Measurements from ENCODE around the gene C7orf57. TPM values are rescaled to one million over a fixed set of nuclear protein-coding genes. Genes with fewer than 3 reads are reported as not detected.

Gene C7orf57
- total and polyA plus RNA-seq, 7 donors, result not detected

- intact Hi-C loops (cut with DNase I), result no loop called here
These were observed 69.7 kb downstream of the C7orf57 start for GRCh38 chr7:48105045-48105444.

GRCh38 chr7:48106906-48107659 is 71.7 kb downstream of the C7orf57 start:
- no peaks in the 10 kb centered on the region for H3K9me3 ChIP-seq
- no peak overlapping the region for H3K4me3 ChIP-seq
- TF ChIP-seq POLR2A (IDR thresholded peaks at IDR 0.05) (no peak), POLR2AphosphoS5 (IDR thresholded peaks at IDR 0.05) (no peak), EP300 (IDR thresholded peaks at IDR 0.05) (no peak)
- TF ChIP-seq, protein P1, sequence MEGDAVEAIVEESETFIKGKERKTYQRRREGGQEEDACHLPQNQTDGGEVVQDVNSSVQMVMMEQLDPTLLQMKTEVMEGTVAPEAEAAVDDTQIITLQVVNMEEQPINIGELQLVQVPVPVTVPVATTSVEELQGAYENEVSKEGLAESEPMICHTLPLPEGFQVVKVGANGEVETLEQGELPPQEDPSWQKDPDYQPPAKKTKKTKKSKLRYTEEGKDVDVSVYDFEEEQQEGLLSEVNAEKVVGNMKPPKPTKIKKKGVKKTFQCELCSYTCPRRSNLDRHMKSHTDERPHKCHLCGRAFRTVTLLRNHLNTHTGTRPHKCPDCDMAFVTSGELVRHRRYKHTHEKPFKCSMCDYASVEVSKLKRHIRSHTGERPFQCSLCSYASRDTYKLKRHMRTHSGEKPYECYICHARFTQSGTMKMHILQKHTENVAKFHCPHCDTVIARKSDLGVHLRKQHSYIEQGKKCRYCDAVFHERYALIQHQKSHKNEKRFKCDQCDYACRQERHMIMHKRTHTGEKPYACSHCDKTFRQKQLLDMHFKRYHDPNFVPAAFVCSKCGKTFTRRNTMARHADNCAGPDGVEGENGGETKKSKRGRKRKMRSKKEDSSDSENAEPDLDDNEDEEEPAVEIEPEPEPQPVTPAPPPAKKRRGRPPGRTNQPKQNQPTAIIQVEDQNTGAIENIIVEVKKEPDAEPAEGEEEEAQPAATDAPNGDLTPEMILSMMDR (IDR thresholded peaks at IDR 0.05), result no peak
- H3K4me1 ChIP-seq, result no peaks in the 10 kb centered on the region
- no peak for DNase-seq
- H3K27me3 ChIP-seq, result no peaks in the 10 kb centered on the region
- H3K27ac ChIP-seq, result no peak overlapping the region
- intact Hi-C loops (cut with DNase I), result no loop called here
- 96 to 97% methylated on average over 29 of the region's 29 CpGs for WGBS, 2 donors
- H3K36me3 ChIP-seq, result peaks cover 0 to 55% (median 12%) of the 10 kb centered on the region in 4 donors

More at GRCh38 chr7:48105045-48105444, 69.7 kb downstream of the C7orf57 start:
- H3K9me3 ChIP-seq, result no peaks in the 10 kb centered on the region
- H3K4me3 ChIP-seq, result no peak overlapping the region
- no peak for DNase-seq
- TF ChIP-seq, protein P1 (IDR thresholded peaks at IDR 0.05), result no peak
- TF ChIP-seq POLR2A (IDR thresholded peaks at IDR 0.05) (no peak), EP300 (IDR thresholded peaks at IDR 0.05) (no peak), POLR2AphosphoS5 (IDR thresholded peaks at IDR 0.05) (no peak)
- no peaks in the 10 kb centered on the region for H3K27me3 ChIP-seq
- no peak overlapping the region for H3K27ac ChIP-seq
- H3K4me1 ChIP-seq, result no peaks in the 10 kb centered on the region
- H3K36me3 ChIP-seq, result peaks cover 0 to 69% (median 17%) of the 10 kb centered on the region in 4 donors
- WGBS, 2 donors, result 96 to 97% methylated on average over 5 of the region's 5 CpGs

DNA sequence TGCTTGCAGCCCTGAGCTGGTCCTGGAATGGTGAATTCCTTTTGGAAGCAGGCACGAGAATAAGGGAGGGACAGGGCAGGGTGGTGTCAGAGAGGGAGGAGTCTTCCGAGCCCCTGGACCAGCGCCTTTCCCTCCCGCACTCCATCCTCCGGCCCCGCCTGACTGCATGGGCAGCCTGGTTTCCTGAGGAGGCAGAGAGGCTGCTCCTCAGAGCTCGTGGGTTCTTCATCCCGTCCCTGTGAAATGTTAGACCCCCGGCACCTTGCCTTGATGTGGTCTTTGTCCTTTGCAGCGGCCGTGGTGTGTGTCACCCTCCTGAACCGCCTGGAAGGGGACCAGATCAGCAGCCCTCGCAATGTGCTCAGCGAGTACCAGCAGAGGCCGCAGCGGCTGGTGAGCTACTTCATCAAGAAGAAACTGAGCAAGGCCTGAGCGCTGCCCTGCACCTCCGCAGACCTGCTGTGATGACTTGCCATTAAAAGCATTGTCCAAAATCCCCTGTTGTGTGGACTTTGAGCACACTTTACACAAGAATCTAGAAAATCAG is 72.7 kb downstream of the C7orf57 start:
- Histone ChIP-seq H3K4me1 (no peaks in the 10 kb centered on the region), H3K9me3 (no peaks in the 10 kb centered on the region), H3K27ac (no peak overlapping the region), H3K36me3 (peaks cover 0 to 46% (median 10%) of the 10 kb centered on the region in 4 donors), H3K4me3 (no peak overlapping the region), H3K27me3 (no peaks in the 10 kb centered on the region)
- TF ChIP-seq EP300 (IDR thresholded peaks at IDR 0.05) (no peak), POLR2A (IDR thresholded peaks at IDR 0.05) (no peak), POLR2AphosphoS5 (IDR thresholded peaks at IDR 0.05) (no peak)
- TF ChIP-seq, protein P1 (IDR thresholded peaks at IDR 0.05), result no peak
- 94% methylated on average over 18 of the region's 18 CpGs for WGBS, 2 donors
- intact Hi-C loops (cut with DNase I), result no loop called here
- no peak for DNase-seq

- WGBS, 2 donors, result 97% methylated on average over 5 of the region's 5 CpGs
- peaks cover 0 to 35% (median 10%) of the 10 kb centered on the region in 4 donors for H3K36me3 ChIP-seq
These were observed 73.9 kb downstream of the C7orf57 start for GRCh38 chr7:48108959-48109847.

More at GRCh38 chr7:48108959-48109847, 73.9 kb downstream of the C7orf57 start:
- H3K4me3 ChIP-seq, result no peak overlapping the region
- H3K27me3 ChIP-seq, result no peaks in the 10 kb centered on the region
- H3K27ac ChIP-seq, result no peak overlapping the region
- H3K4me1 ChIP-seq, result no peaks in the 10 kb centered on the region
- TF ChIP-seq, protein P1 (IDR thresholded peaks at IDR 0.05), result no peak
- TF ChIP-seq POLR2A (IDR thresholded peaks at IDR 0.05) (no peak), POLR2AphosphoS5 (IDR thresholded peaks at IDR 0.05) (no peak), EP300 (IDR thresholded peaks at IDR 0.05) (no peak)
- DNase-seq, result no peak
- intact Hi-C loops (cut with DNase I), result no loop called here
- no peaks in the 10 kb centered on the region for H3K9me3 ChIP-seq

Measured in sigmoid colon (tissue), 7 donors.